SK-N-SH treated with all-trans-retinoic acid at 6 μM for 48 hours (cell line): ENCODE measurements around the gene CTNND2.

ENCODE experiments used
- ATAC-seq: fragments of 200-7000 bp; cut with Tn5 transposase; 3 replicates; pipeline ENCODE4 v1.9.1; 2020; ENCODE audit warnings: mild to moderate bottlenecking, moderate library complexity
- ARNTL ChIP-seq: fragments of 450-650 bp; formaldehyde crosslinking; IDR thresholded peaks from 2 replicates; pipeline ENCODE4 v1.5.0; 2020; ENCODE audit warnings: low read depth, mild to moderate bottlenecking, moderate library complexity, borderline replicate concordance
- BACH2 ChIP-seq: fragments of 250-450 bp; sonication (Bioruptor Pico); IDR thresholded peaks from 2 replicates; pipeline ENCODE4 v1.9.0; 2021; ENCODE audit warnings: mild to moderate bottlenecking, borderline replicate concordance
- CREB5 ChIP-seq: fragments of 250-450 bp; sonication (Bioruptor Pico); IDR thresholded peaks from 2 replicates; pipeline ENCODE4 v1.5.1; 2020; ENCODE audit warnings: low read depth, mild to moderate bottlenecking, moderate library complexity
- CSDC2 ChIP-seq: fragments of 250-450 bp; sonication (Bioruptor Pico); IDR thresholded peaks from 2 replicates; pipeline ENCODE4 v1.5.0; 2020; ENCODE audit warnings: mild to moderate bottlenecking, moderate library complexity
- ESRRG ChIP-seq: fragments of 250-450 bp; sonication (Bioruptor Pico); IDR thresholded peaks from 2 replicates; pipeline ENCODE4 v1.6.1; 2021; ENCODE audit warnings: mild to moderate bottlenecking
- GLIS3 ChIP-seq: fragments of 250-450 bp; sonication (Bioruptor Pico); IDR thresholded peaks from 2 replicates; pipeline ENCODE4 v1.5.0; 2020; ENCODE audit warnings: mild to moderate bottlenecking, moderate library complexity
- ISL1 ChIP-seq: fragments of 250-450 bp; sonication (Bioruptor Pico); IDR thresholded peaks from 2 replicates; pipeline ENCODE4 v2.1.2; 2022; ENCODE audit warnings: mild to moderate bottlenecking, moderate library complexity
- OSR1 ChIP-seq: fragments of 250-450 bp; sonication (Bioruptor Pico); IDR thresholded peaks from 2 replicates; pipeline ENCODE4 v1.8.0; 2022; ENCODE audit warnings: moderate library complexity, mild to moderate bottlenecking, inconsistent platforms
- PATZ1 ChIP-seq: fragments of 250-450 bp; sonication (Bioruptor Pico); IDR thresholded peaks from 2 replicates; pipeline ENCODE4 v1.8.0; 2020; ENCODE audit warnings: mild to moderate bottlenecking, moderate library complexity, borderline replicate concordance
- POU6F1 ChIP-seq: fragments of 250-450 bp; sonication (Bioruptor Pico); IDR thresholded peaks from 2 replicates; pipeline ENCODE4 v1.8.0; 2021; ENCODE audit warnings: low read depth, mild to moderate bottlenecking, moderate library complexity, borderline replicate concordance
- PPARA ChIP-seq: fragments of 250-450 bp; sonication (Bioruptor Pico); IDR thresholded peaks from 2 replicates; pipeline ENCODE4 v1.5.0; 2020; ENCODE audit warnings: mild to moderate bottlenecking, borderline replicate concordance
- RARB ChIP-seq: fragments of 250-450 bp; sonication (Bioruptor Pico); IDR thresholded peaks from 2 replicates; pipeline ENCODE4 v1.8.0; 2021; ENCODE audit warnings: mild to moderate bottlenecking, moderate library complexity
- SNAI2 ChIP-seq: fragments of 250-450 bp; sonication (Bioruptor Pico); IDR thresholded peaks from 2 replicates; pipeline ENCODE4 v1.5.0; 2020; ENCODE audit warnings: mild to moderate bottlenecking, moderate library complexity
- TCF4 ChIP-seq: fragments of 250-450 bp; sonication (Bioruptor Pico); IDR thresholded peaks from 2 replicates; pipeline ENCODE4 v1.8.0; 2021; ENCODE audit warnings: mild to moderate bottlenecking, moderate library complexity, borderline replicate concordance
- TOX ChIP-seq: fragments of 250-450 bp; sonication (Bioruptor Pico); IDR thresholded peaks from 2 replicates; pipeline ENCODE4 v1.8.0; 2021; ENCODE audit warnings: mild to moderate bottlenecking, moderate library complexity, borderline replicate concordance
- TSHZ2 ChIP-seq: fragments of 250-450 bp; sonication (Bioruptor Pico); IDR thresholded peaks from 2 replicates; pipeline ENCODE4 v1.5.0; 2020; ENCODE audit warnings: mild to moderate bottlenecking, moderate library complexity
- ZC3H10 ChIP-seq: fragments of 250-450 bp; sonication (Bioruptor Pico); IDR thresholded peaks from 2 replicates; pipeline ENCODE4 v1.5.1; 2021; ENCODE audit warnings: mild to moderate bottlenecking, moderate library complexity
- ZFP30 ChIP-seq: fragments of 450-650 bp; formaldehyde crosslinking; IDR thresholded peaks from 2 replicates; pipeline ENCODE4 v1.5.0; 2022; ENCODE audit warnings: mild to moderate bottlenecking, moderate library complexity
- ZNF565 ChIP-seq: fragments of 450-650 bp; formaldehyde crosslinking; conservative IDR thresholded peaks from 2 replicates; pipeline ENCODE4 v1.5.0; 2020; ENCODE audit warnings: low read depth, mild to moderate bottlenecking, moderate library complexity
- ZNF70 ChIP-seq: fragments of 450-650 bp; formaldehyde crosslinking; IDR thresholded peaks from 2 replicates; pipeline ENCODE4 v1.5.0; 2020; ENCODE audit warnings: mild to moderate bottlenecking, moderate library complexity
- ZNF8 ChIP-seq: fragments of 450-650 bp; formaldehyde crosslinking; IDR thresholded peaks from 2 replicates; pipeline ENCODE4 v1.5.0; 2020; ENCODE audit warnings: mild to moderate bottlenecking, moderate library complexity

The CTNND2 gene

GRCh38 chr5:11292648-11293356 is 611.4 kb downstream of the CTNND2 start:
- no peak for ATAC-seq
- no peak for TF ChIP-seq RARB (CRISPR knock-in tag)
- TF ChIP-seq ARNTL (CRISPR knock-in tag), result no peak
- TF ChIP-seq CSDC2 (CRISPR knock-in tag), result no peak
- no peak for TF ChIP-seq PATZ1
- TF ChIP-seq ISL1 (CRISPR knock-in tag), result no peak
- no peak for TF ChIP-seq ZNF8 (CRISPR knock-in tag)
- TF ChIP-seq POU6F1 (CRISPR knock-in tag), result no peak
- no peak for TF ChIP-seq ZFP30 (CRISPR knock-in tag)
- TF ChIP-seq ZC3H10 (CRISPR knock-in tag), result no peak
- no peak for TF ChIP-seq ESRRG (CRISPR knock-in tag)
- TF ChIP-seq TCF4, result no peak
- TF ChIP-seq ZNF565 (CRISPR knock-in tag), result no peak
- no peak for TF ChIP-seq OSR1 (CRISPR knock-in tag)
- TF ChIP-seq SNAI2, result no peak
- TF ChIP-seq GLIS3 (CRISPR knock-in tag), result no peak
- no peak for TF ChIP-seq ZNF70 (CRISPR knock-in tag)

DNA sequence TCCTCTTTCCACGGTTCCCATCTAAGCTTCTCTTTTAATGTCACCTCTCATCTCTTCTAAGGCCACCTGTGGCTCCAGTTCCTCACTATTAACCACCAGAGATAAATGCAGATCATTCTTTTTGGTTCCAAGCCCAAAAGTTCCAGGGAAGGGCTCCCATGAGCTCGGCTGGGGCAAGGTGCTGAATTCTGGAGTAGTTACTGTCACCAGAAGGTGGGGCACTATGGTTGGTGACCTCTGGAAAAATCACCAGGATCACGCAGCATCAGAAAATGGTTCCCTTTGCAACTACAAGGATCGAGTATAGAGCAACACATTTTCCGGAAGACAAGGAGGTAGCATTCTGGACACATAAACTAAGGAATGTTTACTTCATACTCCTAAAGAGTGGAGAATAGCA is 614.5 kb downstream of the CTNND2 start:
- ATAC-seq, result no peak
- no peak for TF ChIP-seq RARB (CRISPR knock-in tag)
- no peak for TF ChIP-seq BACH2 (CRISPR knock-in tag)
- no peak for TF ChIP-seq OSR1 (CRISPR knock-in tag)
- TF ChIP-seq ZNF70 (CRISPR knock-in tag), result no peak
- TF ChIP-seq PPARA (CRISPR knock-in tag), result no peak
- TF ChIP-seq ZNF565 (CRISPR knock-in tag), result no peak
- no peak for TF ChIP-seq ESRRG (CRISPR knock-in tag)
- TF ChIP-seq TSHZ2 (CRISPR knock-in tag), result no peak
- TF ChIP-seq TCF4, result no peak
- TF ChIP-seq ZFP30 (CRISPR knock-in tag), result no peak
- no peak for TF ChIP-seq ARNTL (CRISPR knock-in tag)
- no peak for TF ChIP-seq ZC3H10 (CRISPR knock-in tag)
- no peak for TF ChIP-seq CREB5 (CRISPR knock-in tag)
- no peak for TF ChIP-seq CSDC2 (CRISPR knock-in tag)
- no peak for TF ChIP-seq TOX (CRISPR knock-in tag)
- TF ChIP-seq POU6F1 (CRISPR knock-in tag), result no peak
- TF ChIP-seq, all 23 proteins: peak for 0
